Transverse colon (tissue), 4 donors: Measurements from ENCODE around the gene KLHL22. TPM values are rescaled to one million over a fixed set of nuclear protein-coding genes. Genes with fewer than 3 reads are reported as not detected.
"Not testable (repeated sequence)": the region's sequence is repeated elsewhere in the genome, so short reads cannot be mapped to it uniquely, and the experiment has no call there.

Experiments used
- DNase-seq: peaks from one replicate; pipeline ENCODE4 v3.0.0-alpha.2; 2019
- H3K27ac ChIP-seq, 4 donors: fragments of 200-600 bp; sonication (generic); 2 replicates each; pipeline ENCODE4 v1.5.1; 2016 to 2018; ENCODE audit warnings: inconsistent platforms in 4 of 4
- H3K27me3 ChIP-seq: fragments of 200-600 bp; sonication (generic); 2 replicates; pipeline ENCODE4 v1.5.1; 2017; ENCODE audit warnings: inconsistent platforms
- H3K36me3 ChIP-seq, 4 donors: fragments of 200-600 bp; sonication (generic); 2 replicates each; pipeline ENCODE4 v1.5.1; 2017 to 2019; ENCODE audit warnings: inconsistent platforms in 4 of 4
- H3K4me1 ChIP-seq, 4 donors: fragments of 200-600 bp; sonication (generic); 2 replicates each; pipeline ENCODE4 v1.5.1; 2017 to 2020; ENCODE audit warnings: inconsistent platforms in 4 of 4
- H3K4me3 ChIP-seq, 4 donors: fragments of 200-600 bp; sonication (generic); 1 replicate in 1 of 4; 2 replicates in 3 of 4; pipeline versions ENCODE4 v1.5.1 to v1.6.1; 2017 to 2019; ENCODE audit warnings: inconsistent platforms in 4 of 4
- H3K9me3 ChIP-seq, 2 donors: fragments of 200-600 bp; sonication (generic); 2 replicates each; pipeline ENCODE4 v1.5.1; 2017 to 2019; ENCODE audit warnings: inconsistent platforms in 2 of 2
- CTCF ChIP-seq, 5 experiments: fragments of 200-600 bp in 3 of 5; fragments of 450-650 bp in 2 of 5; sonication (generic) in 3 of 5; IDR thresholded peaks; 1 replicate in 2 of 5; 2 replicates in 3 of 5; pipeline ENCODE4 v1.5.1; 2016 to 2017; ENCODE audit warnings: antibody characterized with exemption in 5 of 5, inconsistent platforms in 3 of 5, mild to moderate bottlenecking in 2 of 5, moderate library complexity in 1 of 5
- EP300 ChIP-seq: sonication (generic); formaldehyde crosslinking; IDR thresholded peaks from one replicate; pipeline ENCODE4 v1.6.1; 2017; ENCODE audit warnings: antibody characterized with exemption, low read depth
- POLR2A ChIP-seq: fragments of 450-650 bp; IDR thresholded peaks from one replicate; pipeline ENCODE4 v1.6.1; 2016; ENCODE audit warnings: antibody characterized with exemption, mild to moderate bottlenecking, moderate library complexity
- POLR2AphosphoS5 ChIP-seq, 3 donors: sonication (generic); formaldehyde crosslinking; IDR thresholded peaks; one replicate each; pipeline ENCODE4 v1.6.1; 2016; ENCODE audit warnings: antibody characterized with exemption in 3 of 3
- WGBS, 2 donors: methylation state at CpG; one replicate each; pipeline ENCODE4 v1.1.5; 2018; ENCODE audit warnings: low coverage in 1 of 2; 5-methylcytosine and 5-hydroxymethylcytosine counted together
- in situ Hi-C, 4 donors: fragments of 200-750 bp; cut with MboI; loops; one replicate each; pipeline versions ENCODE4 v1.15.0 to v1.15.1; 2017; ENCODE audit warnings: low sequenced_read_pairs in 3 of 4, low pct_ligation_motif_present in 1 of 4, low pct_unique_long_range_greater_than_20kb in 1 of 4
- intact Hi-C: fragments of 100-400 bp; cut with DNase I; formaldehyde crosslinking; loops from one replicate; pipeline ENCODE4 v1.15.1; 2023; ENCODE audit warnings: low total_unique reads
- total RNA-seq, 4 donors: library from RNA; depleted of rRNA; stranded (reverse); fragments of >200 nt; gene quantifications; one replicate each; pipeline ENCODE4 v1.1.0, GENCODE V29; 2016

Gene KLHL22
- total RNA-seq, 4 donors from 2014 or later, result 12.7 to 75.9 (median 16.9) TPM

- H3K4me1 ChIP-seq, result peaks cover 4 to 26% (median 11%) of the 10 kb centered on the region in 4 donors
- TF ChIP-seq POLR2AphosphoS5 (IDR thresholded peaks at IDR 0.05), result no peak
- TF ChIP-seq POLR2A, result no peak
- no peak for TF ChIP-seq CTCF (IDR thresholded peaks at IDR 0.05)
- no peak for TF ChIP-seq EP300
- no peak overlapping the region for H3K4me3 ChIP-seq
- H3K27ac ChIP-seq, result no peak overlapping the region
- H3K9me3 ChIP-seq, result no peaks in the 10 kb centered on the region
- intact Hi-C loops (loop anchor here (2.0 to 5.0 kb wide), 3 partner anchors 37 to 278 kb away; partner anchors contain the start of gene KLHL22), in situ Hi-C loops (loop anchor here in 1 of 4 donors (25.0 kb wide), 1 partner anchor 318 kb away; no protein-coding TSS in a partner anchor)
- WGBS, 2 donors, result 78 to 92% methylated on average over 2 of the region's 2 CpGs
- H3K27me3 ChIP-seq, result peaks cover 17% of the 10 kb centered on the region
- no peaks in the 10 kb centered on the region for H3K36me3 ChIP-seq
- no peak for DNase-seq
Measured at GRCh38 chr22:20419664-20419951, 76.0 kb downstream of the KLHL22 start.

- Histone ChIP-seq H3K4me3 (peak overlapping the region in 3 of 4 donors; percentile 4 to 53 (median 28)), H3K27me3 (peaks cover 4% of the 10 kb centered on the region), H3K9me3 (no peaks in the 10 kb centered on the region), H3K36me3 (no peaks in the 10 kb centered on the region), H3K27ac (peak overlapping the region in 3 of 4 donors; percentile 29 to 46 (median 43)), H3K4me1 (peaks cover 0 to 13% (median 8%) of the 10 kb centered on the region in 4 donors)
- intact Hi-C loops, result loop anchor here (2.0 to 5.0 kb wide), 3 partner anchors 39 to 279 kb away; partner anchors contain the start of gene KLHL22
- 15 to 50% methylated on average over 2 to 42 of the region's 42 CpGs for WGBS, 2 donors
- TF ChIP-seq CTCF (IDR thresholded peaks at IDR 0.05) (peak; percentile 83 to 91 (median 83)), EP300 (no peak), POLR2A (no peak), POLR2AphosphoS5 (IDR thresholded peaks at IDR 0.05) (no peak)
- peak; percentile 79 for DNase-seq
- in situ Hi-C loops, result loop anchor here in 1 of 4 donors (25.0 kb wide), 1 partner anchor 319 kb away; no protein-coding TSS in a partner anchor
Measured at GRCh38 chr22:20418211-20418788, 77.3 kb downstream of the KLHL22 start.

- not testable (repeated sequence) for H3K27me3 ChIP-seq, H3K27ac ChIP-seq, H3K9me3 ChIP-seq, H3K36me3 ChIP-seq, DNase-seq, H3K4me3 ChIP-seq, H3K4me1 ChIP-seq
- in situ Hi-C loops (loop anchor here in 1 of 4 donors (25.0 kb wide), 1 partner anchor 322 kb away; no protein-coding TSS in a partner anchor), intact Hi-C loops (loop anchor here (5.0 kb wide), 1 partner anchor 282 kb away; no protein-coding TSS in a partner anchor)
- 77 to 84% methylated on average over 3 of the region's 3 CpGs for WGBS, 2 donors
Measured at GRCh38 chr22:20415699-20416098, 79.9 kb downstream of the KLHL22 start.

GRCh38 chr22:20415241-20415640 is 80.4 kb downstream of the KLHL22 start:
- in situ Hi-C loops (loop anchor here in 1 of 4 donors (25.0 kb wide), 1 partner anchor 322 kb away; no protein-coding TSS in a partner anchor), intact Hi-C loops (loop anchor here (5.0 kb wide), 1 partner anchor 282 kb away; no protein-coding TSS in a partner anchor)
- DNase-seq, H3K4me3 ChIP-seq, H3K9me3 ChIP-seq, H3K27ac ChIP-seq, H3K4me1 ChIP-seq, H3K36me3 ChIP-seq, H3K27me3 ChIP-seq: not testable (repeated sequence)
- WGBS, 2 donors, result 91% methylated on average over 3 of the region's 3 CpGs; no CpG with 5 or more reads in 1 of the 2 donors

GRCh38 chr22:20414450-20414849 is 81.1 kb downstream of the KLHL22 start:
- peaks cover 0 to 5% (median 4%) of the 10 kb centered on the region in 4 donors for H3K4me1 ChIP-seq
- no peaks in the 10 kb centered on the region for H3K27me3 ChIP-seq
- H3K4me3 ChIP-seq, result no peak overlapping the region
- in situ Hi-C loops, result loop anchor here in 1 of 4 donors (5.0 to 25.0 kb wide), 2 partner anchors 38 to 323 kb away; no protein-coding TSS in a partner anchor
- no peak overlapping the region for H3K27ac ChIP-seq
- no peaks in the 10 kb centered on the region for H3K9me3 ChIP-seq
- no peak for DNase-seq
- TF ChIP-seq EP300 (no peak), POLR2A (no peak), POLR2AphosphoS5 (IDR thresholded peaks at IDR 0.05) (no peak), CTCF (IDR thresholded peaks at IDR 0.05) (no peak)
- intact Hi-C loops, result no loop called here
- WGBS, 2 donors, result 58 to 66% methylated on average over 3 of the region's 3 CpGs
- H3K36me3 ChIP-seq, result no peaks in the 10 kb centered on the region
